Peyer's patch (tissue), 4 donors: Measurements from ENCODE around the gene SLC9B1.

Experiments
- CTCF ChIP-seq, 6 experiments: fragments of 450-650 bp in 4 of 6; fragments of 200-600 bp in 2 of 6; sonication (generic) in 1 of 6; IDR thresholded peaks; one replicate each; pipeline ENCODE4 v1.5.1; 2017 to 2019; ENCODE audit warnings: antibody characterized with exemption in 6 of 6, mild to moderate bottlenecking in 3 of 6, moderate library complexity in 1 of 6
- POLR2A ChIP-seq, 2 donors: fragments of 450-650 bp; IDR thresholded peaks; one replicate each; pipeline ENCODE4 v1.5.1; 2017; ENCODE audit warnings: antibody characterized with exemption in 2 of 2, mild to moderate bottlenecking in 2 of 2, moderate library complexity in 2 of 2

- TF ChIP-seq CTCF (IDR thresholded peaks at IDR 0.05) (no peak), POLR2A (IDR thresholded peaks at IDR 0.05) (no peak)
These were observed 16.7 kb upstream of the SLC9B1 start for GRCh38 chr4:103036169-103036568.
